HG02970 (cell line): ENCODE measurements around the gene ARL2BP.
"Not testable (repeated sequence)": the region's sequence is repeated elsewhere in the genome, so short reads cannot be mapped to it uniquely, and the experiment has no call there.

Experiments used
- ATAC-seq: cut with Tn5 transposase; IDR thresholded peaks from one replicate; pipeline ENCODE4 v1.9.1; 2021; ENCODE audit warnings: mild to moderate bottlenecking, moderate library complexity, moderate number of reproducible peaks; ENCODE audit not compliant: unreplicated experiment, low FRiP score

ARL2BP gene

GRCh38 chr16:57244767-57245471, at the start of gene ARL2BP:
Gene ARL2BP, plus strand, starts transcription at chr16:57245259. Its CDS starts 109 bp downstream, at chr16:57245368.
- ATAC-seq = peak; percentile 94

DNA sequence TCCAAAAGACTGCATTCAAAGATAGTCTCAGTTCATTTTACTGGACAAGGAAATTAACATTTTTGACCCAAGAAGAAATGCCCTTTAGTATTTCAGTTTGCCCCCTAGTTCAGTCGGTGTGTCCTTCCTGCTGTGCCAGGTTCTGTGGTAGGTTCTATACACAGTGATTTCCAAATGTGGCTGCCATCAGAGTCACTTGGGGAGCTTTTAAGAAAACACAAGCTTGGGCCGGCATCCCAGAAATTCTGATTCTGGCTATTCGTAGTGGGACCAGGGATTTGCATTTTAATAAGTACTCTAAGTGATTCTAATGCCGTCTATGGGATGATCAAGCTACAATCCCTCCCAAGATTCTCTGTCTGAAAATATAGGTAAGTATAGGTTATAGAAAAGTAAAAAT, 48.8 kb upstream of the ARL2BP start:
- ATAC-seq = no peak

- no peak for ATAC-seq
Measured at GRCh38 chr16:57196753-57197152, 48.3 kb upstream of the ARL2BP start.

GRCh38 chr16:57200321-57200720, 44.7 kb upstream of the ARL2BP start:
- ATAC-seq = not testable (repeated sequence)

- not testable (repeated sequence) for ATAC-seq
Measured at GRCh38 chr16:57200926-57201325, 44.1 kb upstream of the ARL2BP start.

DNA sequence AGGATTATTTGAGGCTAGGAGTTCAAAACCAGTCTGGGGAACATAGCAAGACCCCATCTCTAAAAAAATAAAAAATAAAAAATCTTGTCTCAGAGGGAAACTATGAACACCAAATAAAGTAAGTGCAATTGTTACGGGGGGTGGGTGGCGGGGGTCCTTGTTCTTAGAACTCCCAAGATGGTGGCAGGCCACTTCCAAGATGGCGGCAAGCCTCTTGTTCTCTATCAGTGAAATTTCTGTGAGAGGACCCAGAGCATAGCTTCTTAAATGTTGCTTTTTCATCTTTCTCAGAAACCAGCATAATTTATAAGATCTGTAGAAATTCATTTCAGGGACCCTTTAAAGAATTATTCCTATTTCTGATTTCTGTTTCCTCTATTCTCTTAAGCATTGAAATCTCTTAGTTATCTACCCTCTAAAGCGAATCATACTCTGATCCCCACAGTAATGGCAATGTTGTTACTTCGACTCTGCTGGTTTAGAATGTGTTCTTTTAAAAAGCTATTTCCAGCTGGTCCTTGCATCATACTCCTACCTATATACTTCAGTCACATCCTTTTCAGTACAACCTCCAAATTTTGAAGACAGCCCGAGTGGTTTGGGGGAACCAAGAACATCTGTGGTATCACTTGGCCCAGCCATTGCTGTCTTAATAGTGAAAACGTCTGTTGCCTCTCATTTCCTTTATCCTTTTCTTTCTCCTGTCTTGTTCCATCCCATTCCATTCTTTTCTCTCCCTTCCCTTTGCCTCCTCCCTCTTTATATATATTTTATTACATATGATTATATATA, 42.8 kb upstream of the ARL2BP start:
- ATAC-seq = no peak

DNA sequence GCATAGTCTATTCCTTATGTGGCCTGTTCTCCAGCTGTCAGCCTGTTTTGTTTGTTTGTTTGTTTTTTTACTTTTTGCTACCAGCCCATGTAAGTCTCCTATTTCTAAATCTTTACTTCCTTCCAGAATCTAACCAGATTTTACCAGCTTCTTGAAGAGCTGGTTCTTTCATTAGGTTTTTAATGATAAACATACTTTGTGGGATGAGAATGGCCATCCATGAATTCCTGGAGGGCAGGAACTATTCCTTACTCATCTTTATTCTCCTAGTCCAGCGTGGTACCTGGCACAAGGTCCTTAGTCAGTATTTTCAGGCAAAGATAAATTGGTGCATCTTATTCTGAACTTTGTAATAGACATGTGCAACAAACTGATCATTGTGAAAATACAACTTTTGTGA, 41.6 kb upstream of the ARL2BP start:
- no peak for ATAC-seq

DNA sequence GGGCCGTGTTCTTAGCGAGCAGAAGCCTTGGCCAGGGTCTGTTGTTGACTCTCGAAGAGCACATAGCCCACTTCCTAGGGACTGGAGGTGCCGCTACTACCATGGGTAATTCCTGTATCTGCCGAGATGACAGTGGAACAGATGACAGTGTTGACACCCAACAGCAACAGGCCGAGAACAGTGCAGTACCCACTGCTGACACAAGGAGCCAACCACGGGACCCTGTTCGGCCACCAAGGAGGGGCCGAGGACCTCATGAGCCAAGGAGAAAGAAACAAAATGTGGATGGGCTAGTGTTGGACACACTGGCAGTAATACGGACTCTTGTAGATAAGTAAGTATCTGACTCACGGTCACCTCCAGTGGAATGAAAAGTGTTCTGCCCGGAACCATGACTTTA, 40.4 kb upstream of the ARL2BP start:
- no peak for ATAC-seq

DNA sequence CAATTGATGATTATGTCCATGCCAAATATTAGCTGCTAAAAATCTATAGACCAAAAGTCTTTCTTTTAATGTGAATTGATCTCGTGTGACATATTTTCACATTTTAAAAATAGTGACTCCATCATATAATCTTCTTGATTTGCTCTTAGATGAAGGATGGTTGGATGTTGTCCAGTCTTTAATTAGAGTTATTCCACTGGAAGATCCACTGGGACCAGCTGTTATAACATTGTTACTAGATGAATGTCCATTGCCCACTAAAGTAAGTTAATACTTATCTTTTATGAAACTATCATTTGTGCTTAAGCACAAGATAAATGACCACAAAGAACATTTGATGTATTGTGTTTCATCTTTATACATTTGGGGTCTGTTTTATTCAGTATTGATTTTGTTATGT, 36.1 kb upstream of the ARL2BP start:
- ATAC-seq = no peak

DNA sequence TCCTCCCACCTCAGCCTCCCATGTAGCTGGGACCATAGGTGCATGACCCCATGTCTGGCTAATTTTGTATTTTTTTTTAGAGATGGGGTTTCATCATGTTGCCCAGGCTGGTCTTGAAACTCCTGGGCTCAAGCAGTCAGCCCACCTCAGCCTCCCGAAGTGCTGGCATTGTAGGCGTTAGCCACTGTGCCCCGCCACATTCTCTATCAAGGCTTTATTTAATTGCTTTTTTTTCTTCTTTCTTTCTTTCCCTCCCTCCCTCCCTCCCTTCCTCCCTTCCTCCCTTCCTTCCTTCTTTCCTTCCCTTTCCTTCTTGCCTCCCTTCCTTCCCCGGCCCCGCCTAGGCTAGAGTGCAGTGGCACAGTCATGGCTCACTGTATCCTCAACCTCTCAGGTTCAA, 35.3 kb upstream of the ARL2BP start:
- ATAC-seq = no peak

- no peak for ATAC-seq
Measured at GRCh38 chr16:57213462-57213861, 31.6 kb upstream of the ARL2BP start.

GRCh38 chr16:57216968-57217367, 28.1 kb upstream of the ARL2BP start:
- ATAC-seq = no peak

DNA sequence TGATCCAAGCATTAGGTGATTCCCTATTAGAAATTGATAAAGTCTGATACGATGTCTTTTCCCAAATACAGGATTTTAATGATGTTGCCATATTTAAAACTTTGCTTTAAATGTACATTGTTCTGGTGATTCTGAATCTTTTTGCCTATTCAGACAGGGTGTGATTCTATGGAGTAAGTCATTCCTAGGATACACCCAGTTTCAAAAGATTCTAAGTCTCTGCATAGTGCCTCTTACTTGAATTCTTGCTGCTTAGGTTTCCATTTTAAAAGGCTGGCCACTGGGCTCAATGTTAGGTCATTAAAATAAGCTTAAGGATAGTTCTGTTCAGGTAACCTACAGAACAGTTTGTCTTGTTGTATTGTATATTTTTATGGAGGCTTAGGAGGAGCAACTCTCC, 22.0 kb upstream of the ARL2BP start:
- no peak for ATAC-seq

GRCh38 chr16:57224651-57225335, 20.3 kb upstream of the ARL2BP start:
- no peak for ATAC-seq

DNA sequence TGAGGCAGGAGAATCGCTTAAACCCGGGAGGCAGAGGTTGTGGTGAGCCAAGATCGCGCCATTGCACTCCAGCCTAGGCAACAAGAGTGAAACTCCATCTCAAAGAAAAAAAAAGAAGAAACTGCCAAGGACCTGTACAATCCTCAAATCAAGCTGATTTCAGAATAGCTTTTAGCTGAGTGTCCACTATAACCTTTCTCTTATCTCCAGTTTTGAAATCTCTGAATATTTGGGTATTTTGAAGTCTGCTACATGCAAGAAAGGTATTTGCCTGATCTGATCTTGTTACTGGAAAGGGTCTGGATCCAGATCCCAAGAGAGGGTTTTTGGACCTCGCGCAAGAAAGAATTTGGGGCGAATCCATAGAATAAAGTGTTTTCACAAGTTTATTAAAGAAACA, 19.1 kb upstream of the ARL2BP start:
- no peak for ATAC-seq

GRCh38 chr16:57226701-57227621, 18.1 kb upstream of the ARL2BP start:
- ATAC-seq = no peak

DNA sequence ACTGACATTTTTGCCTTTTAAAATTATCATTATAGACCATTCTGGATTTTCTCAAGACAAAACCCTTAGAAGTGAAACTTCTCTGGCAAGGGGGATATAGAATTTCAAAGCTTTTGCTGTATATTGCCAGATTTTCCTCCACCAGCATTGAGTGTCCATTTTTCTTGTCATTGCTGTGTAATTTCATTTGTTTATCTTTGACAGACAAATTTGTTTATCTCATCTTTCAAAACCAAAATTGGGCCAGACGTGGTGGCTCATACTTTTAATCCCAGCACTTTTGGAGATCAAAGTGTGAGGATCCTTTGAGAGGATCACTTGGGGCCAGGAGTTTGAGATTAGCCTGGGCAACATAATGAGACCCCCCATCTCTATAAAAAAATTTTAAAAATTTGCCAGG, 16.0 kb upstream of the ARL2BP start:
- ATAC-seq = no peak

- ATAC-seq = no peak
Measured at GRCh38 chr16:57231821-57232350, 13.2 kb upstream of the ARL2BP start.

GRCh38 chr16:57233944-57234706, 10.9 kb upstream of the ARL2BP start:
- ATAC-seq = no peak
